Muscle of leg (tissue), 11 donors: Measurements from ENCODE around the gene MYEOV. TPM values are rescaled to one million over a fixed set of nuclear protein-coding genes. Genes with fewer than 3 reads are reported as not detected.

Source experiments
- DNase-seq: peaks from one replicate; pipeline ENCODE4 v3.0.0; 2013
- H3K27ac ChIP-seq: one replicate; pipeline ENCODE4 v1.5.1; 2013; ENCODE audit warnings: mild to moderate bottlenecking, low read length, control low read depth
- H3K27me3 ChIP-seq: one replicate; pipeline ENCODE4 v1.6.1; 2013; ENCODE audit warnings: low read length; ENCODE audit not compliant: control insufficient read depth, insufficient read depth
- H3K36me3 ChIP-seq: one replicate; pipeline ENCODE4 v1.6.1; 2013; ENCODE audit warnings: low read length; ENCODE audit not compliant: control insufficient read depth, insufficient read depth
- H3K4me1 ChIP-seq: one replicate; pipeline ENCODE4 v1.6.1; 2013; ENCODE audit warnings: low read length; ENCODE audit not compliant: control insufficient read depth, insufficient read depth
- H3K4me3 ChIP-seq: one replicate; pipeline ENCODE4 v1.5.1; 2013; ENCODE audit warnings: low read length, control low read depth
- H3K9me3 ChIP-seq: replicated peaks from 2 replicates; pipeline ENCODE4 v1.6.1; 2013; ENCODE audit warnings: low read depth, low read length; ENCODE audit not compliant: control insufficient read depth
- WGBS: methylation state at CpG from one replicate; pipeline ENCODE4 v1.1.5; 2013; ENCODE audit warnings: missing lambda C conversion rate; ENCODE audit not compliant: insufficient coverage; 5-methylcytosine and 5-hydroxymethylcytosine counted together
- polyA plus RNA-seq, 8 donors: library from polyadenylated mRNA; unstranded; fragments of 120-200 nt; gene quantifications; one replicate each; pipeline versions ENCODE4 v1.2.1 to v1.2.3, GENCODE V29; 2013; ENCODE audit warnings: inconsistent platforms in 1 of 8, low replicate concordance in 1 of 8; ENCODE audit not compliant: insufficient read length in 8 of 8, insufficient read depth in 1 of 8
- total RNA-seq: library from RNA; stranded (reverse); fragments of 120-200 nt; gene quantifications from one replicate; pipeline ENCODE4 v1.2.4, GENCODE V29; 2013

MYEOV gene
- total and polyA plus RNA-seq, 9 donors, result 0.48 to 1.9 (median 1.1) TPM; not detected in 1

GRCh38 chr11:69301081-69301454 lies 7.1 kb downstream of the MYEOV start:
- Histone ChIP-seq H3K27me3 (peaks cover 4% of the 10 kb centered on the region), H3K4me1 (peaks cover 65% of the 10 kb centered on the region), H3K9me3 (peaks cover 5% of the 10 kb centered on the region), H3K4me3 (no peak overlapping the region), H3K27ac (peak overlapping the region; percentile 42), H3K36me3 (no peaks in the 10 kb centered on the region)
- DNase-seq, result peak; percentile 56
- WGBS, result 81% methylated on average over 7 of the region's 11 CpGs

DNA sequence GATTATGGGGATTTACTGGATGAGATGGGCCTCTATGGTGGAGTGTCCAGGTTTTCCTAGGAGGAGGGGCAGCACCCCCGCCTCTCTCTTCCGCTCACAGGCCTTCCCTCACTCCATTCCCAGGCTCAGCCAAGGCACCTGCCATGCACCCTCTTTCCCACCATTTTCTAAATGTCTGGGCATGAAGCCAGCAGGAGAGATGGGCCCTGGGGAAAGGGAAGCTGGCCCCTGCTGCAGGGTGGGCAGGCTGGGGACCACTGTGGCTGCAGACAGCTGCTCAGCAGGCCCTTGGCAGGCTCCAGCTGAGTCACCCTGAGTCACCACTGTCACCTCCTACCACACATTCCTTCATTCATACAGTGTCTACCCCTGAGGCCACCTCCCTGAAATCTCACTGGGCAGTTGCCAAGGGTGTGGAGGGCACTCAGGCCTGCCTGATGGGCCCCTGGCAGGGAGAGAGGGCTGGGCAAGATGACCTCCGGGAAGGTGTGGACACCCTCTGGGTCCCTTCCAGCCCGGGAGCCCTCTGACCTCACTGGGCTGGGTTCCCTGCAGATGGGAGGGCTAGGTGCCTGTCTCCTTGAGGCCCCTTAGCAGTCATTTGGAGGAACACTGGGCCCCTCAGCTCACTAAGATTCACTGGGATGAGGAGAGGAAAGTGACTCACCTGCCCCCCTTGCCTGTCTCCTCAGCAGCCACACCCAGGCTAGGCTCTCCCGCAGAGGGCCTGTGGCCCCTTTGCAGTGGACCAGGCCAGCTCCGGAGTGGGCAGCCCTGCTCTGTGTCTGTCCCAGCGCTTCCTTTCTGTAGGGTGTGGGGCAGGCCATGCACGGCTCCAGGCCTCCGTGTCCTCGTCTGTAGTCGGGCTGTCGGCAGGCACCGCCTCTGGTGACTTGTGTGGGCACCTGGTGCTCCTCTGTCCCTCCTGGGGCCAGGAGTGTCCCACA lies 7.8 kb downstream of the MYEOV start:
- Histone ChIP-seq H3K36me3 (no peaks in the 10 kb centered on the region), H3K27me3 (peaks cover 4% of the 10 kb centered on the region), H3K27ac (peak overlapping the region; percentile 42), H3K9me3 (peaks cover 3% of the 10 kb centered on the region), H3K4me1 (peaks cover 66% of the 10 kb centered on the region), H3K4me3 (no peak overlapping the region)
- DNase-seq, result peak; percentile 57
- 71% methylated on average over 8 of the region's 13 CpGs for WGBS

- Histone ChIP-seq H3K27ac (no peak overlapping the region), H3K36me3 (no peaks in the 10 kb centered on the region), H3K27me3 (peaks cover 4% of the 10 kb centered on the region), H3K4me3 (no peak overlapping the region), H3K4me1 (peaks cover 64% of the 10 kb centered on the region), H3K9me3 (no peaks in the 10 kb centered on the region)
- 63% methylated on average over 3 of the region's 8 CpGs for WGBS
- DNase-seq, result no peak
Measured at GRCh38 chr11:69302447-69303020, 8.6 kb downstream of the MYEOV start.

GRCh38 chr11:69303427-69303826 lies 9.5 kb downstream of the MYEOV start:
- DNase-seq, result no peak
- H3K4me1 ChIP-seq, result peaks cover 64% of the 10 kb centered on the region
- WGBS, result 86% methylated on average over 14 of the region's 18 CpGs

DNA sequence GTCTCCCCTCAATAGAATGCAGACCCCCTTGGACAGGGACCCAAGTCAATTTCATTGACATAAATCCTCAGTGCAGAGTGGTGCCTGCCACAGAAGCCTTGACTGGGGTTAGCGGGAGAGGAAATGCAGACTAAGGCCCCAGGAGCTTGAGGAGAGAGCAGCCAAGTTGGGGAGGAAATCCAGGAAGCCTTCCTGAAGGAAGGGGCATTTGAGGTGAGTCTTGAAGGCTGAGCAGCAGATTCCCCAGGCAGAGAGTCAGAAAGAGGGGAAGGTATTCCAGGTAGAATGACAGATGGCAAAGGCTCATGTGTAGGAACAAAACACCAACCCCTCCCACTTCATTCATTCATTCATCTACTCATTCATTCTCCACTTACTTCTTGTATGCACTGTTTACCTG lies 10.3 kb downstream of the MYEOV start:
- no peak for DNase-seq
- Histone ChIP-seq H3K9me3 (no peaks in the 10 kb centered on the region), H3K27ac (no peak overlapping the region), H3K4me3 (no peak overlapping the region), H3K27me3 (no peaks in the 10 kb centered on the region), H3K4me1 (peaks cover 64% of the 10 kb centered on the region), H3K36me3 (no peaks in the 10 kb centered on the region)
- 38% methylated on average over 1 of the region's 1 CpG for WGBS

More at GRCh38 chr11:69303427-69303826, 9.5 kb downstream of the MYEOV start:
- no peak overlapping the region for H3K4me3 ChIP-seq
- H3K27me3 ChIP-seq, result no peaks in the 10 kb centered on the region
- H3K27ac ChIP-seq, result no peak overlapping the region
- H3K36me3 ChIP-seq, result no peaks in the 10 kb centered on the region
- H3K9me3 ChIP-seq, result no peaks in the 10 kb centered on the region

GRCh38 chr11:69304686-69305085 lies 10.7 kb downstream of the MYEOV start:
- no CpG with 5 or more reads among the region's 6 CpGs for WGBS
- H3K4me3 ChIP-seq, result no peak overlapping the region
- H3K27ac ChIP-seq, result no peak overlapping the region
- H3K36me3 ChIP-seq, result no peaks in the 10 kb centered on the region
- H3K4me1 ChIP-seq, result peaks cover 64% of the 10 kb centered on the region
- H3K27me3 ChIP-seq, result no peaks in the 10 kb centered on the region
- H3K9me3 ChIP-seq, result no peaks in the 10 kb centered on the region
- no peak for DNase-seq

DNA sequence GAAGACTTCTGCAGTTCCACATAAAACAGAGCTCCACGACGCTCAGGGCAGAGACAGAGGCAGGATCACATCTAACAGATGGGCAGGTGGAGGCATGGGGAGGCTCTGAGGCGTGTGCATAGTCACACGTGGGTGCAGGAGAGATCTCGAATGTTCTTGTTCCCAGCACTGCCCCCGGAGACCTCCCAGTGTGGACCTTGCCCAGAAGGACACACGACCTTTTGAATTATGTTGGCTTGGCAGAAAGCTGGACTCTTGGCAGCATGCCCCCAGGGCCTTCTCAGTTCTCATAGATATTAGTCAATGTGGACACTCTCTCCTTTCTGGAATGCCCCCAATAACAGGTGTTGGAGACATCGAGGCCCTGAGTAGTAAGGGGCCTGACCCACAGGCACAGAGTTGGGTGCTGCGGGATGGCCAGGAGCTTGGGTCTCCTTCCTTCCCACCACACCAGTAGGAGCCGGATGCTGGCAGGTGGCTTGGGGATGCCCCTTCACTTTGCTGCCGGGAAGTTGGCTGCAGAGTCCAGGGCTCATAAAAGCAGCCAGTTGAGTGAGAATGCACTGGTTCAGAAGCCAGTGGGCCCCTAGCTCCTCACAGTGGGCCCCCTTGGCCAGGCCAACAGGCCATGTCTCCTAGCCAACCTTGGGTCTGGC lies 12.1 kb downstream of the MYEOV start:
- Histone ChIP-seq H3K27me3 (no peaks in the 10 kb centered on the region), H3K4me3 (no peak overlapping the region), H3K36me3 (no peaks in the 10 kb centered on the region), H3K4me1 (peaks cover 66% of the 10 kb centered on the region), H3K27ac (no peak overlapping the region), H3K9me3 (no peaks in the 10 kb centered on the region)
- WGBS, result 61% methylated on average over 10 of the region's 11 CpGs
- DNase-seq, result no peak

- H3K27me3 ChIP-seq, result no peaks in the 10 kb centered on the region
- no peaks in the 10 kb centered on the region for H3K9me3 ChIP-seq
- 100% methylated on average over 2 of the region's 5 CpGs for WGBS
- no peak for DNase-seq
- H3K4me1 ChIP-seq, result peaks cover 66% of the 10 kb centered on the region
- H3K36me3 ChIP-seq, result no peaks in the 10 kb centered on the region
- H3K27ac ChIP-seq, result no peak overlapping the region
- no peak overlapping the region for H3K4me3 ChIP-seq
Measured at GRCh38 chr11:69306821-69307220, 12.9 kb downstream of the MYEOV start.

DNA sequence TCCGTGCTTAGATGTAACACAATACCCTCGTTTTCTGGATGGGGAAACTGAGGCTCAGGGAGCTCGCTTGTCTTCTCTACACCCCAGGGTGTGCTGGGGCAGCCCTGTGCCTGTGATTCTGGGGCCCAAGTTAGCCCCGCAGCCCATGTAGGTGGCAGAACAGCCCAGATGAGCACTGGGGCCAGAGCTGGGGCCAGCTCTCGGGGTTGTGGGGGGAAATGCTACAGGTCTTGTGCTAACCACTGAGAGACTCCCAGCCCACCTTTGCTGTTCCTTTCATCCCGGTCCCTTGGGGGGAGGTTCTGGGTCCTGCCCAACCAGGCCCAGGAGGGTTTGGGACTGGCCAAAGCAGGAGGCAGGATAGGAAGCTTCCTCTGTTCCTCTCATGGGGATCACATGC lies 13.5 kb downstream of the MYEOV start:
- Histone ChIP-seq H3K4me1 (peaks cover 66% of the 10 kb centered on the region), H3K4me3 (no peak overlapping the region), H3K27me3 (no peaks in the 10 kb centered on the region), H3K36me3 (no peaks in the 10 kb centered on the region), H3K9me3 (no peaks in the 10 kb centered on the region), H3K27ac (no peak overlapping the region)
- WGBS, result 79% methylated on average over 4 of the region's 6 CpGs
- no peak for DNase-seq

- WGBS, result 70% methylated on average over 12 of the region's 12 CpGs
- H3K27ac ChIP-seq, result peak overlapping the region; percentile 43
- H3K4me1 ChIP-seq, result peaks cover 70% of the 10 kb centered on the region
Measured at GRCh38 chr11:69307871-69308431, 14.0 kb downstream of the MYEOV start.

More at GRCh38 chr11:69307871-69308431, 14.0 kb downstream of the MYEOV start:
- Histone ChIP-seq H3K36me3 (no peaks in the 10 kb centered on the region), H3K4me3 (no peak overlapping the region), H3K27me3 (no peaks in the 10 kb centered on the region), H3K9me3 (no peaks in the 10 kb centered on the region)
- no peak for DNase-seq
